Stimulated activated CD8-positive, alpha-beta memory T cell treated with anti-CD3 and anti-CD28 coated beads, Interleukin-2, amount 100 ng/mL, for 48 hours (primary cell): Measurements from ENCODE around the gene LRRC52.

ENCODE experiments used
- DNase-seq, 2 donors: peaks; one replicate each; pipeline ENCODE4 v3.0.0-alpha.2; 2020; ENCODE audit warnings: low read depth in 2 of 2

LRRC52 gene

DNA sequence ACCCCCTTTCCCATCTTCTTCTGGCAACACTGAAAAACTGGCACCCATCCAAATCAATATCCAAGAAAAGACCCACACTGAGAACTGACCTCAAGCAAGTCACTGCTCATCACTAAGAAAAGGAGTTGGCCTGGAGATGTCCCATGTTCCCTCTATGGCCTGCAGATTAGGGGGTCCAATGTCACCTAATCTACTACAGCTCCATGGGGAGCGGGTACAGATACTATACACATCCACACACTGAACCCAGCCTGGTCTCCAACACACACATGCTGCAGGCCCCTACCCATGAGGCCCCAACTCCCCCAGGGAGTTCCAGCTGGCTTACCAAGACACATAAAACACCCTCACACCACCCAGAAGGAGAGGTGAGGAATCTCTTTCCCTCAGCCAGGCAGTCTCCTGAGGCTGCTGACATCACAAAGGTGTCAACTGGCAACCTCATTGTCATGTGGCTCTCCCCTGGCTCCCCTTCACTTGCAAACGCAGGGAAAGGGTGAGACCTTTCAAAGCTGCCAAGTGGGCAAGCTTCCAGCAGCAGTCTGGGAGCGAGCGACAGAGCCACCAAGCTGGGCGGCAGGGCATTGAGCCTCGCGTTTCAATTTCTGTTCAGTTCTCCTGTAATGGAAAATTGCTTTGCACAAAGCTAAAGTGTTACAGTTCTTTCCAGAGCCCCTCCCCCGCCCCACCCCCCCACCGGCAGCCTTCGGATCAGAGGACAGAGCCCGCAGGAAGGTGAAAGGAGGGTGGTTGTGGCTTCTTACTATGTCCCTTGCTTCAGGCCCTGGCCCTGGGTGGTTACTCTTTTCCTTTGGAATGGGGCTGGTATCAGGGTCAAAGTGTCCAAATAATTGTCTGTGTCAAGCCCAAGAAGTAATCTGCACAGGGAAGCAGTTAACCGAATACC, at the start of gene LRRC52:
TSS of gene LRRC52 (plus strand) at position 469 of the 907 bp plus-strand sequence. CDS start at position 766, 297 bp downstream.
- DNase-seq, result no peak

DNA sequence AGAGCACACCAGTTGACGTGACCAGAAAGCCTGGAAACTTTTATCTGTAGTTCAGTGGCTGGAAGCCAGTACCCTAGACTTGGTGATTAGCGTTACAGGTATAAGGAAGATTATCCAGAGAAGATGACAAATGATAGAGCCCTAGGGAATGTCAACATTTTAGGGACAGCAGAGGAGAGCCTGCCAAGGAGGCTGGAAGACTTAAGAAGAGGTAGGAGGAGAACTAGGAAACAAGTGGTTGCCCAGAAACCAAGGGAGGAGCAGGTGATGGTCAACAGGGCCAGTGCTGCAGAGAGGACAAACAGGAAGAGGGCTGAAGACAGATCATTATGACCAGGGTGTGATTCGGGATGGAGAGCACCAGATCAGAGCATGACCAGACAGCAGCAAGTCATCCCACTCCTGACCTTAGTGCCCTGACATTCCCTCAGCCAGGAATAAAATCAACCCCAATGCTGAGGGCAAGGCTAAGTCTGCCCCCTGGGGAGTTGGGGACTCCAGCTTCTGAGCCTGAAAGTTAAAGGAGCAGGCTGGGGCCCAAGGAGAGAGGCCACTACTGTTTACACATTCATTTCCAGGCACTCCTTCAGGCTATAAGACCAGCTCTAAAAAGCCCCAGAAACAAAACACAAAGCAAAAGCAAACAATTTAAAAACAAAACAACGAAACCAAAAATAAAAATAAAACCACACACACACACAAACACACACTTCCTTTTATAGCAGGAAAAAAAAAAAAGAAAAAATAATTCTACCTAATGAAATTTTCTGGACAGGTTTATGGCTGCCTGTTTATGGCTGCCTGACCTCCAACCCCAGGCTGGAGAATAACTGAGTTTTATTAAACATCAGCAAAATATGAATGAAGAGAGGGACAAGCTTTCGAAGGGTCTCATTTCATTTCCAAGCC, 48.6 kb upstream of the LRRC52 start:
- no peak for DNase-seq

- DNase-seq, result no peak
These were observed 48.0 kb upstream of the LRRC52 start for GRCh38 chr1:165495858-165496205.

DNA sequence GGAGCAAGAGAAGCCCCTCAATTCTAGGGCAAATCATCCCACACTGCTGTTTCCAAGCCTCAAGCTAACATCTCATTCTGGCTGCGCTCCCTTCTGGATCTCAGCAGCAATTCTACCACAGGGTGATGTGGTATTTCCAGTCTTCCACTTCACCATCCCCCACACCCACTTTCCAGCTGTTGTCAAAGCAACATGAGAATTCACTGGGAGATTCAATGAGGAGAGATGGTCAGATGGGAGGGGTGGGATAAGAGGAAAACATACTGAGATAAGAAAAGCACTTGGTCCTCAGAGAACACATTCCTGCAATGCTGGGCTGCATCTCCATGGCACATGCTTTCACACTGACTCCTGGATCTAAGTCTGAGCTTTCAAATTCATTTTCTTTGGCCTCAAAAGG, 47.3 kb upstream of the LRRC52 start:
- no peak for DNase-seq

- no peak for DNase-seq
These were observed 46.5 kb upstream of the LRRC52 start for GRCh38 chr1:165497069-165498013.

DNA sequence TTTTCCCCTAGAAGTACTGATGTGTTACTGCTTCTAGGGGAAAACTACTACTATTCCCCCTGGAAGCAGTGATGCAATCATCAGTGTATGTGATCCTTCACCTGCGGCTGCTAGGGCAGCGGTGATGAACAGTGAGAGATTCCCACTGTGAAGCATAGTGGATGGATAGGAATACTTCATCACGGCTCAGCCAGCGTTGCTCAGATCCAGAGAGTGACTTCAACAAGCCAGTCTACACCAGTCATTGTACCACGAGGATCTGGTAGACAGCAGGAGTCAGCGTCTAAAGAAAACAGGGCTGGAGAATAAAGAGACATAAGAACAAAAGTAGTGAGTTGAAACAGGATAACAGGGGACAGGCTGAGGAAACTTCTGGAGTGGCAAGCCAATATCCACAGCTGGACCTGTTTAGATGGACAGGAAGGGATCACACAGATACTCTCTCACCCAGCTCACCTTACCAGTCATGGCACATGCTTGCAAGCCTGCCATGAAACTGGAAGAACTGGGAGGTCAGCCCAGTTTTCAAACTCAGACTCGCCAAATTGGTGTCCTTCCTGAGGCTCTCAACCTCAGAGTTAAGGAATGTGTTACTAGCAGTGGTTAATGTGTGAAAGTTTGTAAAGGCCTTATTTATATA, 42.4 kb upstream of the LRRC52 start:
- DNase-seq, result no peak

DNA sequence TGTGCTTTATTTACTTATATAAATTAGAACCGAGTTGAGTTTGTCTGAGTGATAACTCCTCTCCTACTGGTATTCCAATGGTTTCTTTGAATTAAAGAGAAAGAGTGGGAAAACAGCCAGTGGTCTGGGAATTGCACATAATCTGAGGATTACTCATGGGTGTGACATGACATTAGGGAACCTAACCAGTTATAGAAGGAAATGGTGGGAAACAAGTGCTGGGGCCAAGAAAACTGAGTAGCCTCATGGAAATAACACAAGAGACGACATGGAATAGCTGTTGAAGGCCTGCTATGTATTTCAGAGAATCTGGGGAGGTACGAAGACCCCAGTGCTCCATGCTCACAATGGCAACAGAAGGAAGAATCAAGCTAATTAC, 41.8 kb upstream of the LRRC52 start:
- DNase-seq, result no peak

- no peak for DNase-seq
These were observed 36.2 kb upstream of the LRRC52 start for GRCh38 chr1:165507570-165507969.

- DNase-seq, result no peak
These were observed 35.5 kb upstream of the LRRC52 start for GRCh38 chr1:165508291-165508690.

DNA sequence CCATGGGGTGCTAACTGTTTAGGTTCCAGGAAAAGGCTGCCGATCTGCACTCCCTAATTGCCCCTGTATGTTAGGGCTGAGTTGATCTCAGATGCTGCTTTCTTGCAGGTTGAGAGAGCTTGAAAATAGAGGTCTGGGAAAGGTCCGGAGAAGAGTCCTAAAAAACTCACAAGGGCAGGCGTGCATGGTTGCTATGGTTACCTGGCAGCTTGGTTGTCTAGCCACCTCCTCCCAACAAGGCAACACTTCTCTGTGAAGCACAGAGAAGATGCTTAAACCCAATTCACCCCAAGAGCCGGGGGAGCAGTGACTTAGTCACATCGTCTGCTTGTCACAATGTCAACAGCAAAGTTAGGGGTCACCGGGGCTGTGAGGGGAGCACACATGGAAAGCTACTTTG, 31.0 kb upstream of the LRRC52 start:
- DNase-seq, result no peak

DNA sequence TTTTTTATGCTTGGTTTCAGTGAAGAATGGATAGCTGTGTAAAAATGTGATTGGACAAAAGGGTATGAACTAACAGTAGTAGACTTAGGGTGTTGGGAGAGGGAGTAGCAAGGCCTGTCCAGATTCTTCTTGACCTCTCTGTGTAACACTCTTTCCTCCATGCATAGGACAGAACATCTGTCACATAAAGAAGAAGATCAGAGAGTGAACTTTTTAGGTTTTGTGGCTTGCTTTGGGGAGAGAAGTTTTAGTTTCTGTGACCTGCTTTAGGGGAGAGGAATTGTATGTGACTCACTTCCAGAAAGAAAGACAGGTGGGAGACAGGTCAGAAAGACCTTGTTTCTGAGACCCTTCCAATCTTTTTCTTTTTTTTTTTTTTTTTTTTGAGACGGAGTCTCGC, 27.3 kb upstream of the LRRC52 start:
- DNase-seq, result no peak

- DNase-seq, result no peak
These were observed 23.2 kb upstream of the LRRC52 start for GRCh38 chr1:165520646-165521045.

DNA sequence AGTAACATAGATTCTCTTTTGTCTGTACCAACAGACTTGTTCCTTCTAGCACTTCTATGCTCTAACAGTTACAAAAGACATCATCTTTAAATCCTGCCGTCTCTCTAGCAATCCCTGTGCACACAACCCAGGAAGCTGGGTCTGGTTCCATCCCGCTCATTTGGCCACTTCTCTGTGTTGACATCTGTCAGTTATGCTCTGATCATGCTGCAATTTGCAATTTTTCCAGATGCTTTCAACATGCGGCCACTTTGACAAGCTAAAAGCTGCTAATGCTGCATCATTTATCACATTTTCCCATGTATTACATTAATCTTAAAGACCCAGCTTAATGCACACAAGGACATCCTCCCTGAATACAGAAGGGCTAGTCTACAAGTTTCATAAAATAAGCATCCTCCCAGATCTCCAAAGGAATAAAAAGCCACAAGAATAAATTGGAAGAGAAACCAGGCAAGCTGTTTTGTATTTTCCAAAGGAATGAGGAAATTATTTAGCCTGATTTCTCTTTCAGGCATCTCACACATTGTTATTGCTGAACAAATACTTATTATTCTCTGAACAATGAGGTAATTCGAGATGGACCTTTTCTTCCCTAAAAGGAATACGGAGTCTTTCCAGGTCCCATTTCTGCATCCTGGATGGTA, 19.0 kb upstream of the LRRC52 start:
- DNase-seq, result no peak

DNA sequence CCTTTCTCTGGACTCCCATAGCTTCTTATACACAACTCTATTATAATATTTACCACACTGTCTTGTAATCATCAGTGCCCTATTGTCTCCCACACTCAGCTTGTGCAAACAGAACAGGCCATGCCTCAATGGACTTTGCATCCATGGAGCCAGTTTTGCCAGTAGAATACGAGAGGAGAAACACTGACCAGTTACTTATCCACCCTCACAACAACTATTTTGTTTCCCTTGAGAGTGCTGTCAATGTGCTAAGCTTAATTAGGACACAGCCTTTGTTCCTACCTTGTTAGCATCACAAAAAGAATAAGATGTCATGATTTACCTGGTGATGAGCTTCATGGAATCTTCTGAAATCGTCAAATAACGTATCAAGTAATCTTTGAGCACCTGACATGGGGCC, 18.1 kb upstream of the LRRC52 start:
- DNase-seq, result no peak

- DNase-seq, result no peak
These were observed 16.4 kb upstream of the LRRC52 start for GRCh38 chr1:165527251-165528007.

DNA sequence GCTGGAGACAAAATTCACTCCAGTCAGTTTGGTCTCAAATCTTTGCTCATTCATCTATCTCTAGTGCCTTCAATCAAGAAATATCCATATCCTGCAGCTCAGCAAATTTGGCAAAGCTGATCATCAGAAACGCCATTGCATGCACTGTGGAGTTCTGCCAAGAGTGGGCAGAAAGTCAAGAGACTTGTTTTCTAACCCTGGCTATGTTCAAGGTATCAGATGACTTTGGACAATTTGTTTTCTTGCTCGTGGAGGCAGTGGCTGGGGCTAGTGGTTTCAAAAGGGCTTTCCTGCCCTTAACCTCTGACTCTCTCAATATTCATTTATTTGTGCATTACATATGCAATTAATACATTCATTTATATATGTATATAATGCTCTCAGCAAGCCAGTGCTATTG, 12.8 kb upstream of the LRRC52 start:
- DNase-seq, result no peak

DNA sequence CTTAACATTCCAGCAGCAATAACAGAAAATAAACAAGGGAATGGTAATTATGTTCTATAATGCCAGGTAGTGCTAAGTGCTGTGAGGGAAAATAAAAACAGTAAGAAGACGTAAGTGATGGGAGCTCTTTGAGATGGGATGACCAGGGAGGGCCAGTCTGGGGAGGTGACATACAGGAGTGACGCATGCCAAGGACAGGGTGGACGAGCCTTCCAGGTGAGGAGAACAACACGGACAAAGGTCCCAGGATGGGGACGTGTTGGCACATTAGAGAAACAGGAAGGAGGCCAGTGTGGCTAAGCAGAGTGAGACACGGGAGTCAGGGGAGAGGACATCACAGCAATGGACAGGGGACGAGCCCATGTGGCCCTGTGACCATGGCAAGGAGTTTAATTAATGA, 11.7 kb upstream of the LRRC52 start:
- DNase-seq, result no peak

GRCh38 chr1:165533254-165533653, 10.5 kb upstream of the LRRC52 start:
- no peak for DNase-seq

GRCh38 chr1:165536016-165536415, 7.8 kb upstream of the LRRC52 start:
- DNase-seq, result no peak
